Caco-2 (cell line): ENCODE results near the gene ZNF532. TPM values are rescaled to one million over a fixed set of nuclear protein-coding genes. Genes with fewer than 3 reads are reported as not detected.

Experiments used
- BruUV-seq: library from RNA; stranded (reverse); fragments of 400-500 nt; replicated peaks from 2 replicates; lab custom pipeline; 2021; lab: Mats Ljungman, UMichigan
- CTCF ChIA-PET: fragments of 300-600 bp; sonication (Branson Sonifier 250); formaldehyde crosslinking; loops from one replicate; lab custom pipeline; 2022; ENCODE audit warnings: antibody characterized with exemption; lab: Charles Lee
- POLR2A ChIA-PET: fragments of 300-600 bp; sonication (Branson Sonifier 250); formaldehyde crosslinking; loops from one replicate; lab custom pipeline; 2022; ENCODE audit warnings: antibody characterized with exemption; lab: Charles Lee
- DNase-seq, 2 experiments: peaks; one replicate each; pipeline versions ENCODE4 v3.0.0 to v3.0.0-alpha.2; 2020 to 2022
- H3K27me3 ChIP-seq: replicated peaks from 2 replicates; pipeline ENCODE4 v1.6.0; 2011; ENCODE audit warnings: low read length; ENCODE audit not compliant: control insufficient read depth, insufficient read depth
- H3K36me3 ChIP-seq: 2 replicates; pipeline ENCODE4 v1.5.1; 2011; ENCODE audit warnings: low read length; ENCODE audit not compliant: control insufficient read depth, insufficient read depth
- H3K4me1 ChIP-seq: fragments of 250-450 bp; sonication (Bioruptor Pico); 2 replicates; pipeline ENCODE4 v1.5.1; 2020; ENCODE audit warnings: mild to moderate bottlenecking
- H3K4me3 ChIP-seq: 2 replicates; pipeline ENCODE4 v1.5.1; 2011; ENCODE audit warnings: low read depth, mild to moderate bottlenecking, control low read depth, low read length
- H3K9me3 ChIP-seq: fragments of 250-450 bp; sonication (Bioruptor Pico); 2 replicates; pipeline ENCODE4 v1.5.1; 2020; ENCODE audit warnings: mild to moderate bottlenecking, moderate library complexity
- H3K27ac Mint-ChIP-seq: one replicate; pipeline ENCODE4 v1.8.0; 2022; ENCODE audit warnings: mixed read lengths; ENCODE audit not compliant: unreplicated experiment
- H3K27me3 Mint-ChIP-seq: one replicate; pipeline ENCODE4 v1.8.0; 2022; ENCODE audit warnings: mixed read lengths; ENCODE audit not compliant: insufficient read depth, unreplicated experiment
- H3K36me3 Mint-ChIP-seq: one replicate; pipeline ENCODE4 v1.8.0; 2022; ENCODE audit warnings: mild to moderate bottlenecking, mixed read lengths; ENCODE audit not compliant: insufficient read depth, unreplicated experiment
- H3K4me1 Mint-ChIP-seq: one replicate; pipeline ENCODE4 v1.8.0; 2022; ENCODE audit warnings: low read depth, mixed read lengths; ENCODE audit not compliant: unreplicated experiment
- H3K4me3 Mint-ChIP-seq: one replicate; pipeline ENCODE4 v1.8.0; 2022; ENCODE audit warnings: mild to moderate bottlenecking, moderate library complexity, mixed read lengths; ENCODE audit not compliant: unreplicated experiment
- H3K9me3 Mint-ChIP-seq: one replicate; pipeline ENCODE4 v1.8.0; 2022; ENCODE audit warnings: mixed read lengths; ENCODE audit not compliant: unreplicated experiment
- intact Hi-C: fragments of 100-400 bp; cut with micrococcal nuclease; formaldehyde crosslinking; loops from one replicate; pipeline ENCODE4 v1.10.0; 2022; ENCODE audit not compliant: unreplicated experiment
- total RNA-seq: library from RNA; stranded (reverse); gene quantifications from 2 replicates; pipeline ENCODE4 v1.2.3, GENCODE V29; 2022
- TF ChIP-seq, protein P1 (sequence below), 2 experiments: fragments of 200-600 bp in 1 of 2; IDR thresholded peaks; 1 replicate in 1 of 2; 2 replicates in 1 of 2; pipeline versions ENCODE4 v1.5.1 to v1.8.0; 2011 to 2022; ENCODE audit warnings: antibody characterized with exemption in 1 of 2, control low read depth in 1 of 2, inconsistent platforms in 1 of 2, low read depth in 1 of 2, low read length in 1 of 2, mild to moderate bottlenecking in 1 of 2, moderate library complexity in 1 of 2; ENCODE audit not compliant: insufficient read depth in 1 of 2, severe bottlenecking in 1 of 2, unreplicated experiment in 1 of 2

Gene ZNF532
- total RNA-seq, 1 experiment from 2014 or later: 32.7 TPM

DNA sequence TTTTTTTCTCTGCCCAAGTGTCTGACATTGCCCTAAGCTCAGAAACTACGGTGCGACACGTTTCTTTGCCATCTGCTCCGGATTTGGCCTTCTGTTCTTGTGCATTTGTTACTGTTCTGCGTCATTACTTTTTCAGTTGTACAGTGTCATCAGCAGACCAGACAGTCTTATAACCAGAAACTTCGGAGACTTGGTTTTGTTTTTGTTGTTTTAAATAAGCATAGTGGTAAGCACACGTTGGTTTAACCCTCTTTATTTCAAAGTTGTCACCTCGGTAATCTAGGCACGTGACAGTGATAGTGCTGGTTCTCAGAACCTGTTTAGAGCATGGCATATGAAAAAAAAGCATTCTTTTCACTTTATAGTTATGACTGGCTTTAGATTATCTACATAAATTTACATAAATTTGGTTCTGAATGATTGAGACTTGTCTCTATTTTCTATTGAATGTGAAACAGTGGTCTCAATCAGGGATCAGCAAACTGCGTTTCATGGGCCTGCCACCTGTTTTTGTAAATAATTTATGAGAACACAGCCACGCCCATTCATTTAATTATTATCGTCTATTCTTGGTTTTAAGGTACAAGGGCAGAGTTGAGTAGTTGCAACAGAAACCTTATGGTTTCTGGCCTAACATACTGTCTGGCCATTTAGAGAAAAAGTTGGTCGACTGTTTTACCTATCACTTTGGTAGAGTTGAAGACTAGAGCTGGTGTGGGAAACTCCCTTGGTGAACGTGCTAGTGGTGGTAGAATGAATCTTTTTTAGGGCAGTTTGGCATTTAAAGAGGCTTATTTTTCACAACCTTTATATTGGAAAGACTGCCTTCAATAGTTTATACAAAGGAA is 106.5 kb downstream of the ZNF532 start:
- Mint-ChIP-seq H3K9me3 (no peaks in the 10 kb centered on the region), H3K27me3 (no peaks in the 10 kb centered on the region), H3K27ac (no peak overlapping the region), H3K4me3 (no peak overlapping the region), H3K4me1 (no peaks in the 10 kb centered on the region), H3K36me3 (peaks cover 4% of the 10 kb centered on the region)
- no peak overlapping the region for H3K4me3 ChIP-seq
- H3K4me1 ChIP-seq: no peaks in the 10 kb centered on the region
- CTCF ChIA-PET: no interaction called here
- no peak for DNase-seq
- H3K9me3 ChIP-seq: no peaks in the 10 kb centered on the region
- no TSS peak for BruUV-seq
- no peaks in the 10 kb centered on the region for H3K27me3 ChIP-seq
- H3K36me3 ChIP-seq: no peaks in the 10 kb centered on the region
- intact Hi-C loops: no loop called here
- POLR2A ChIA-PET: no interaction called here
- TF ChIP-seq, protein P1, sequence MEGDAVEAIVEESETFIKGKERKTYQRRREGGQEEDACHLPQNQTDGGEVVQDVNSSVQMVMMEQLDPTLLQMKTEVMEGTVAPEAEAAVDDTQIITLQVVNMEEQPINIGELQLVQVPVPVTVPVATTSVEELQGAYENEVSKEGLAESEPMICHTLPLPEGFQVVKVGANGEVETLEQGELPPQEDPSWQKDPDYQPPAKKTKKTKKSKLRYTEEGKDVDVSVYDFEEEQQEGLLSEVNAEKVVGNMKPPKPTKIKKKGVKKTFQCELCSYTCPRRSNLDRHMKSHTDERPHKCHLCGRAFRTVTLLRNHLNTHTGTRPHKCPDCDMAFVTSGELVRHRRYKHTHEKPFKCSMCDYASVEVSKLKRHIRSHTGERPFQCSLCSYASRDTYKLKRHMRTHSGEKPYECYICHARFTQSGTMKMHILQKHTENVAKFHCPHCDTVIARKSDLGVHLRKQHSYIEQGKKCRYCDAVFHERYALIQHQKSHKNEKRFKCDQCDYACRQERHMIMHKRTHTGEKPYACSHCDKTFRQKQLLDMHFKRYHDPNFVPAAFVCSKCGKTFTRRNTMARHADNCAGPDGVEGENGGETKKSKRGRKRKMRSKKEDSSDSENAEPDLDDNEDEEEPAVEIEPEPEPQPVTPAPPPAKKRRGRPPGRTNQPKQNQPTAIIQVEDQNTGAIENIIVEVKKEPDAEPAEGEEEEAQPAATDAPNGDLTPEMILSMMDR (IDR thresholded peaks at IDR 0.05; ENCODE audit: insufficient read depth in 1 of 2, low read depth in 1 of 2, low read length in 1 of 2, severe bottlenecking in 1 of 2, unreplicated experiment in 1 of 2): no peak

DNA sequence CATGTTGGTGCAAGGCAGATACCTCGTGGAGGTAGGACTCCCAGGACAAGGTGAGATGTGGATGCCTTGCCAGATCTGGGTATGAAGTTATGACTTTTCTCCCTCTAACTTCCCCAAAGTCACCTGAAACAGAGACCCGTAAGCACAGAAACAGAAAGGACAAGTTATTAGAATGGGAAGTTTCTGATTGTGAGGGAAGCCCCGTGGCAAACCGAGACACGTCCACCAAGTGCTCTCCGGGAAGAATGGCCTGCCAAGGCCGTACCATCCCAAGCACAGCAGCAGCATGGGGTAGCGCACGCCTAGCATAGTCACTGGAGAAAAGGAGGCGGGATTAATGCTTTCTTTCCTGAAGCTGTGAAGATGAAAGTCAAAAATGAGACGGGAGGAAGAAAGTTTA is 110.6 kb downstream of the ZNF532 start:
- H3K36me3 Mint-ChIP-seq: no peaks in the 10 kb centered on the region
- H3K9me3 Mint-ChIP-seq: no peaks in the 10 kb centered on the region
- Histone ChIP-seq H3K36me3 (no peaks in the 10 kb centered on the region), H3K27me3 (no peaks in the 10 kb centered on the region), H3K9me3 (no peaks in the 10 kb centered on the region), H3K4me3 (no peak overlapping the region), H3K4me1 (no peaks in the 10 kb centered on the region)
- intact Hi-C loops: no loop called here
- ChIA-PET CTCF (no interaction called here), POLR2A (no interaction called here)
- BruUV-seq: no TSS peak
- no peaks in the 10 kb centered on the region for H3K4me1 Mint-ChIP-seq
- TF ChIP-seq, protein P1 (IDR thresholded peaks at IDR 0.05; ENCODE audit: insufficient read depth in 1 of 2, low read depth in 1 of 2, low read length in 1 of 2, severe bottlenecking in 1 of 2, unreplicated experiment in 1 of 2): no peak
- no peak for DNase-seq
- no peaks in the 10 kb centered on the region for H3K27me3 Mint-ChIP-seq
- H3K4me3 Mint-ChIP-seq: no peak overlapping the region
- no peak overlapping the region for H3K27ac Mint-ChIP-seq

DNA sequence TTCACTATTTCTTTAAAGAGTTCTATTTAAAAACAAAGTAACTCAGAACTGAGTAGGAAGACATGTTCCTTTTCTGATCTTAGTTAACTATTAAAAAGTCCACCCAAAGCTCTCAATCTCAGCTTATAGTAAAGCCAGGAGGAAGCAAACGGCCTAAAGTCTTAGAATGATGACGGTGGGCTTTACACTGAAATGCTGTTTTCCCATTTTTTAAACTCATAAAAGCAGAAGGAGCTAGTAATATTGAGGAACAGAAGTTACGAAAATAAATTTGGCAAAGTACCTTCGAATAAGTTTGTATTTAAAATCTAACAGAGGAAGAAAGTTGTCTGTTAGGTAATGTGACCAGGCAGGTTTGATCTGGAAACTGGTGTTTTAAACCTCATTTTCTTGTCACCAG is 111.1 kb downstream of the ZNF532 start:
- no peaks in the 10 kb centered on the region for H3K36me3 ChIP-seq
- no peak overlapping the region for H3K4me3 Mint-ChIP-seq
- intact Hi-C loops: no loop called here
- H3K9me3 Mint-ChIP-seq: no peaks in the 10 kb centered on the region
- no peaks in the 10 kb centered on the region for H3K27me3 ChIP-seq
- H3K27me3 Mint-ChIP-seq: no peaks in the 10 kb centered on the region
- no peaks in the 10 kb centered on the region for H3K9me3 ChIP-seq
- DNase-seq: no peak
- H3K4me3 ChIP-seq: no peak overlapping the region
- H3K4me1 ChIP-seq: no peaks in the 10 kb centered on the region
- no peaks in the 10 kb centered on the region for H3K36me3 Mint-ChIP-seq
- no peak overlapping the region for H3K27ac Mint-ChIP-seq
- no TSS peak for BruUV-seq
- TF ChIP-seq, protein P1 (IDR thresholded peaks at IDR 0.05; ENCODE audit: insufficient read depth in 1 of 2, low read depth in 1 of 2, low read length in 1 of 2, severe bottlenecking in 1 of 2, unreplicated experiment in 1 of 2): no peak
- CTCF ChIA-PET: interaction anchor here (0.6 kb wide), 1 partner anchor 108 kb away, joined by 4 read pairs; no protein-coding TSS in a partner anchor
- H3K4me1 Mint-ChIP-seq: no peaks in the 10 kb centered on the region
- POLR2A ChIA-PET: no interaction called here
